Measurements from ENCODE around the gene CX3CR1.
"Not testable (repeated sequence)": the region's sequence is repeated elsewhere in the genome, so short reads cannot be mapped to it uniquely, and the experiment has no call there.

CX3CR1 gene

DNA sequence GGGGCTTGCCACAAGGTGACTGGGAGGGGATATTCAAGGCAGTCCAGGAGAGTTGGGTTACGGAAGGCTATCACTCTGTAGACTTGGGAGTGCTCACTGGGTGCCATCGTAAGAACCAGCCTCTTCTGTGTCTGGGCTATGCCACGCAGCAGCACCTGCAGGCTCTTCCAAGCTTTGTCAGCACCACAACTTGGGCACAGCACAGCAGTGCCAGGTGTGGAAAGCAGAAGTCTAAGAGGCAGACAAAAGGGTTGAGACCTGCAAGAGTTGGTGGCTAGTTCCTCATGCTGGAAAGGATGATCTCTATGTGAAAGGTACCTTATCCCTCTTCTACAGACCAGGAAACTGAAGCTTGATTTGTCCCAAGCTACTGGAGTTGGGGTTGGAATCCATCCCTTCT is 15.8 kb downstream of the CX3CR1 start:
- FAIRE-seq, result no peak

DNA sequence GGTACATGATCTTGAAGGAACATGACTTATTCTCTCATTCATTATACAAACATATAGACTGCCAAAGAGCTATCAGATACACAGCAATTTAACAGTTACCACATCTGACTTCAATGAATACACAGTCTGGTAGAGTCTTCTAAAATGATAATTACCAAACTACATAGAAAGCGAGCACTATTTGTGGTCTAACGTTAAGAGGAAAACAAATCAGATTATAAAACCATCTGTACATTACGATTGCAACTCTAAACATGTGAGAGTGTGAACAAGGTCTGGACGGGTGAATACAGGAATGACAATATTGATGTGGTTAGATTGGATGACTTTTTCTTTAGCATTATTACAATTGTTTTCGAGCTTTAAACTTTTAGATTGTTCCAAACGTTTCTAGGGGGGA is 16.3 kb downstream of the CX3CR1 start:
- no peak for FAIRE-seq

DNA sequence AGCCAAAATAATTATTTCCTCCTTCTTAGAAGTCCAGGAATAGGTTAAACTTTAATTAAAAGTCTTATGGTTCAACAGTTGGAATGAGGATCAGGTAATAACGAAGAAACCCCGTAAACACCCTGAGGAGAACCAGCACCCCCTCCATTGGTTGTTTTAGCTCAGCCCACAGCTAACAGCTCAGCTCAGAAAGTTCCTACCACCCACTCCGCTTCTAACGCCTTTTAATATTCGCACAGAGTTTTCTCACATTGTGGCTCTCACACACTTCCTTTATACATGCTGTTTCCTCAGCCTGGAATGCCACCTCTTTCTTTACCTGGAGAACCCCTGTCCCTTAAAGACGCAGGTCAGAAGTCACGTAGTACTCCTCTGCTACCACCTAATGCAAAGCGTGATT is 17.0 kb downstream of the CX3CR1 start:
- FAIRE-seq, result no peak

DNA sequence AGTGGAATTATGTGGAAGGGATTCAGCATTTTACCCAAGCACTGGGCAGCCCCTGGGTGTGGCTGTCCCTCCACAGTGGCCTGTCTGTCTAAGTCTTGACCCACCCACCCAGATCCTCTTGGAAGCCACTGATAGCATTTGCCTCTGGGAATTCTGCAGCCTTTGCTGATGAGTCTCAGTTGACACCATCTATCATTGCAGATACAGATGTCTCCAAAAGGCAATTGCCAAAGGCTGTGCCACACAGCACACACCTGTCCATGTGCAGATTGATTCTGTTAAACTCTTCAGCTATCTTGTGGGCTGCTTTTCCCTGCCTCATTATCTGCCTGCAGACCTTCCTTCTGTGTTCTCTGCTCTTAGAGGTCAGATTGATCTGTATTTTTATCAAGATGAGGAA is 18.1 kb downstream of the CX3CR1 start:
- FAIRE-seq, result no peak

DNA sequence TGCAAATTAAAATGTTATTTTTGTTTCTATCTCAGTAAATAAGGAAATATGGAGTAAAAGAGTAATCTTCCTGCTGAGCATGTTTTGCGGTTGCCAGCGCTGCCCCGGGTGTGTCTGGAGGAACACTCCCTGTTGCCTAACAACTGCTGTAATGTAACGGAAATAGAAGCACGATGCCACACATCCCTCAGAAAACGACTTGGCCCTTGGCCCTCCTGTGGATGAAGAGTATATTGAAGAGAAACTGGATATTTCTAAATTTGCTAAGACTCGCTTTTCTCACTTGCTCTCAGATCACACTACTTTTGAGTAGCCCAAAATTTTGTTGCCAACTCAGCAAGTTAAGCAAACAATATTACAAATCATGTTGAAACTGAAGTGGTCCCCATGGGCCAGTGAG is 18.9 kb downstream of the CX3CR1 start:
- FAIRE-seq, result peak; percentile 93

DNA sequence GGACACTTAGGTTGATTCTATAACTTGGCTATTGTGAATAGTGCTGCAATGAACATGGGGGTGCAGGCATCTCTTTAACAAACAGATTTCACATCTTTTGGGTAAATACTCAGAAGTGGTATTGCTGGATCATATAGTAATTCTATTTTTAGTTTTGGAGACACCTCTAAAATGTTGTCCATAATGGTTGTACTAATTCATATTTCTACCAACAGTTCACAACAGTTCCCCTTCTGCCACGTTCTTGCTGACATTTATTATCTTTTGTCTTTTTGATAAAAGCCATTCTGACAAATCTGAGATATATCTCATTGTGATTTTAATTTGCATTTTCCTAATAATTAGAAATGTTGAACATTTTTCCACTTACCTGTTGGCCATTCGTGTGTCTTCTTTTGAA is 19.5 kb downstream of the CX3CR1 start:
- FAIRE-seq, result no peak

DNA sequence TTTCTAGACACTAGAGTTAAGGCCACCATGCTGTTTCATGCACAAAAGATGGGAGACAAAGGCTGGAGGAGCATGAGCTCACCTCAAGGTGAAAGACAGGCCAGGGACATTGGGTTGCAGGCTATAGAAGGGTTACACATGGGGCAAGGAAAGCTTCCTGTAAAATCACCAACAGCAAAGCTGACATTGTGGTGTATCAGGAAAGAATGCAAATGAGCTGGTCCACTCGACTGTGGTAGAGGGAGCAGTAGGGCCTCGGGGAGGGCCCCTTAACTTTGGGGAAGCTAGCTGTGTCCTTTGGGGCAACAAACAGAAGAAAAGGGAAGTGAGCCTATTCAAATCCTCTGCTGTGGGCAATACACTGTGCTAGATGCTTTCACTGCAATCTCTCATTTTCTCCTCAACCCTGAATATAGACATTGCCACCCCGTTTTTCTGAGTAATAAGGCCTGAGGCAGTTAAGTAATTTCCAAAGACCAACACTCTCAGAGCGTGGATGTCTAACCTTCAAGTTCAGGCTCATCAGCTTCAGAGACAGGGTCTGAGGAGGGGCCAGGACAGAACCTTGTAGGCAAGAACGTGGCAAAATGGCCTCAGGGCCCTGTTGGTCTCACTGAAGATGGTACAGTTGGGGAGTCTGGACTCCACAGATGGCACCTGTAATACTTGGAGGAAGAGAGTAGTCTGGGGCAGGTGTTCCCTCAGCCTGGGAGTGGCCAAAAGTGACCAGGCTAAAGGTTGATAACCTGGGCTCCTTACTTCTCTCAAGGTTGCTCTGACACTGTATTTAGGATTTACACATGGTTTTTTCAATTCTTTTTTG is 24.1 kb downstream of the CX3CR1 start:
- no peak for FAIRE-seq

DNA sequence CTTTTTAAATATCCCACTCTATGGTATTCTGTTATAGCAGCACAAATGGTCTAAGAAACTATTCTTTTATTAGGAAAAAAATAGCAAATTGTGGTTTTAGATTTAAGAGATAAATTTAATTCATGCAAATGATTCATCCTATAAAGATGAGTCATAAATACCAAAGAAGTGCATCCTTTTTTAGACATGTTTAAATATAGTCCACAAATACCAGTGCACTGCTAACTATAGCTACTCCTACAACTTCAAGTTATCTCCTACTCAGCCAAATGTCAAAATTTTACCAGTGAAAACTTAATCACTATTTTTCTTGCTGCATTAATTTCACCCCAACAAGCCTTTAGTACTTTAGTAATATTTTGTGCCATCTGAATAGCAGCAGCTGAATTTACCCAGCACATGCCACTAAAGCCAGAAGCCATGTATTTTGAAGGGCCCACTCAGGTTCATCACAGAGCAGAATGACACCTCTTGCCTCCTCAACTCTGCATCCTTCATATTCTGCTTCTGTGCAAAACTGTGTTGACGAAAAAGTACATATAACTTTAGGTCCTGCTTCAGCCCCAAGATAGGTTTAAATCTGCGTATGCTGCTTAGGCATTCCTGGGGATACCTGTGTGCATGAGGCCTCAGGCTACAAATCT is 24.9 kb downstream of the CX3CR1 start:
- FAIRE-seq, result no peak

DNA sequence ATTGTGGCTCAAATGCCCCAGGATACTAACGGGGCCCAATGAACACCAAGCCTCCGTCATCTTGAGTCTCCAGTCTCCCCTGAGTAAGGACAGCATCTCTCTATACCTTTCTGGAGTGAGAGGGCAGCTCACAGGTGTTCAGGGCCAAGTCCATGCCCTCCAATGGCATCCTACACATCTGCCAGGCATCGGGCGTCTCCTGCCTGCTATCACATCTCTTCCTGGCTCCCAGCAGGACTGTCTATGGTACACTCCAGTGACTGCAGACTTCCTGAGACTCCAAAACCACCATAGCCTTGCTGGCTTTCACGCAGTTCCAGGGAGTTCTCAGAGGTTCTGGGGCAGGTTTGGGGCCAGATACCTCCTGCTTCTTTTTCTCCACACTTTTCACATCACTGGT is 28.3 kb downstream of the CX3CR1 start:
- no peak for FAIRE-seq

DNA sequence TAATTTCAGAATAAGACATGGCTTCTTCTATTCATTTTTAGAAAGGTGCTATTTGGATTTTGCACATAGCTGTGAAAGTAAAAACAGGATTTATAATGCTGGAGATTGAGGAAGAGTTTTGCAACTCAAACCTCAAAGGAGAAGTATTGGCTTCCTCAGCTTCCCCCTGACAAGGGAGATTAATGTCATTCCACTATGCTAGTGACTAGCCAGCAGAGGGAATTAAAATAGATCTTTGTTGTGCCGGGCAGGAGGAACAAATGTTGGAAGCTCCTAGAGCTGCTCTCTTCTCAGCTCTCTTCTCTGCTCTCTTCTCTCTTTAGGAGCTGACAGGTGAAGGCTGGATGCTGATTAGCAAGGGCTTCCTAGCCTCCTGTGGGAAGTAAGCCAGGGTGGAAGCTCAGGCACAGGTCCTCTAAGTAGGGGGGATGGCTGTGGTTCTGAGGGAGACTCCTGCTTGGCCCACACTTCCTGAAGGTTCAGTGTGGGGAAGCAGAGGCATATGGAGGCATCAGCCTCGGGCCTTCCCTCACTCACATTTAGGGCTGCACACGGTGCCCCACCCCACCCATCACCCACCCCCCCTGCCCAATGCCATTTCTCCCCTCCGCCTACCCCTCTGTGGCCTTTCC is 29.6 kb downstream of the CX3CR1 start:
- no peak for FAIRE-seq

DNA sequence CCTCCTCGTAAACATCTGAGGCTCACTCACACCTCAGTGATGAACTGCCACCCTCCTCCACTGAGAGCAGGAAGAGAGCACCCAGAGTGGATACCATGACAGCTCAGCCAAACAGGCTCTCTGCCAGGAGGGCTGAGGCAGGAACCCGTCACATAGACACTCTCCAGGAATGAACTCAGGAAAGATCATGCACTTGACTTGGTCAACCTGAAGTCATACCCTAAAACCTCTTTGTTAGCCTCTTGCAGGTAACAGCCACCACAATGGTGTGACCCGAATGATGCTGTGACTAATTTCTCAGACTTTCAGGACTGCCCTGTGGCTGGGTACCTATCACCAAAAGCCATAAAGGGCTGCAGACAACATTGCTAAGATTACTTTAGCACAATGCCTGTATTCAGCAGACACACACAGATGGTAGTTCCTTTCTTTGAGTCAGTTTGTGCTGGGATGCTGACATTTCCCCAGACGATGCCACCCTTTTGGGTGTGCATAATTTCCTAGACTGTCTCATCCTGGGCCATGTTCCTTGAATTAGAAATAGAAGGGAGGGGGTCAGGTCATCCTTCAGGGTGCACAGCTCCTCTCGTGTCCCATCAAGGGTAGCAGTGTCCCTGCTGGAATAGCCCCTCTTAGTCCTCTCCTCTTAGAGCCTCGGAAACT is 30.3 kb downstream of the CX3CR1 start:
- FAIRE-seq, result no peak

DNA sequence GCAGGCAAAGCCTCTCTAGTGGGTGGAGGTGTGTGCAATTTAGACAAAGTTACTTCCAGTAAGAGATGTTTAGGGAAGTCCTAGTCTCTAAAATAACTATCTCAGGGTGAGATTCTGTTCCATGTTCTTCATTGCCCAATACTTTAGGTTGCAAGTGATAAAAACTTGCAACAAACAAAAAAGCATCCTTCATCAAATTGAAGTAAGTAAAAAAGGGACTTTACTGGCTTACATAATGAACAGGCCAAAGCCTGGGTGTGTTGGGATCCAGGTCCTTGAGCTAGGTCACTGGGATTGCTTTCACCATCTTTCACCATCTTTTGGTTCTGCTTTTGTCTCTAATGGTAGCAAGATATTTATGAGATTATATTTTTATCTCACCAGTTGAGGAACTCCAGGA is 38.3 kb downstream of the CX3CR1 start:
- FAIRE-seq, result no peak

DNA sequence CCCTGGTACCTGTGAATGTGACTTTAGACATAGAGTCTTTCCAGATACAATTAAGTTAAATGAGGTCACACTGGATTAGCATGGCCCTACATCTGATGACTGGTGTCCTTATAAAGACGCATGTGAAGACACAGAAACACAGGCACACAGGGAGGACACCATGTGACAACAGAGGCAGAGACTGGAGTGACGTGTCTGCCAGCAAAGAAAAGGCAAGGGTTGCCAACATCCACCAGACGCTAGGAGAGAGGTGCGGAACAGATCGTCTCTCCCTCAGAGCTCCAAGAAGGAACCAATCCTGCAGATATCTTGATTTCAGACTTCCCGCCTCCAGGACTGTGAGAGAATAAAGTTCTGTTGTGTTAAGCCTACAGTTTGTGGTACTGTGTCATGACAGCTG is 42.8 kb downstream of the CX3CR1 start:
- no peak for FAIRE-seq

DNA sequence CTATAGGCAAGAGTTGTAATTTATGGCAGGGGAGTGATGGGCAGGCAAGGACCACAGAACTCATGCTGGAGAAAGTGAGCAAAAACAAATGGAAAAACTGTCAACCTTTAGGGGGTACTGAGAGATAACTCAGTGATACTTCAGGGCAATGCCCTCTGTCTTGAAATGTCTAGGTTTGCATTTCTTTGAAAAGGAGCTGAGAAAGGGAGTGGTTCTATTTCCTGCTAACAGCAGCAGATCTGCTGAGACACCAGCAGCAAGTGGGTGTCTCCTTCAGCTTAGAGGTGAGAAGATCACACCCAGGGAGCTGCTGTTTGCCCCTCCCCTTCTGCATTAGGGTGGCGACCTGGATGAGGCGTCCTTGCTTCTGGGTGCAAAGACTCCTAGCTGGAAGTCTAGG is 45.2 kb downstream of the CX3CR1 start:
- no peak for FAIRE-seq

DNA sequence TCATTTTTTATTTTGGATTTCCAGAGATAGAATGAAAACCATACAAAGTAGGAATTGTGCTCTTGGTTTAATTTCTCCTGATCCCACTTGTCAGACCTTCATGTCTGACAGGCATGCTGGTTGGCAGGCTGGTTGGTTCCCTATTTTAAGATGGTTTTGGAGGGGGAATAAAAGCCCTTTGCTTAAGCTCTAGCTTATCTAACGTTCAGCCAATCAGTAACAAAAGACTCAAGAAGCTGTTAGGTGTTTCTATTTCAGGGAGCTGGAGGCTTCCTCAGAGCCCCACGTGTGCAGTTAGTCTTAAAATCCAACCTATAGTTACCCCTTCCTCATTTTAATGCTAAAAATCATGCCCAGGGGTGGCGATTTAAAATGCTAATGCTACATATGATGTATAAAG is 47.0 kb downstream of the CX3CR1 start:
- FAIRE-seq, result no peak

DNA sequence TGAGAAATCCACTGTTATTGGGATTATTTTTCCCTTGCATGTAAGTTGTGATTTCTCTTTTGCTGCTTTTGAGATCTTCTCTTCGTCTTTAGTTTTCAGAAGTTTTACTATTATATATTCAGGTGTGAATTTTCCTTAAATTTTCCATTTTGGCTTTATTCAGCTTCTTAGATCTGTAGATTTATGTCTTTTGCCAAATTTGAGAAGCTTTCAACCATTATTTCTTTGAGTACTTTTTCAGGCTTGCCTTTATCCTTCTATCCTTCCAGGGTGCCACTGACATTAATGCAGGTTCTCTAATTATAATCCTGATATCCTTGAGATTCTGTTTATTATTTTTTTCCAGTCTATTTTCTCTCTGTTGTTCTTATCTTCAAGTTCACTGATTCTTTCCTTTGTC is 49.4 kb downstream of the CX3CR1 start:
- no peak for FAIRE-seq

DNA sequence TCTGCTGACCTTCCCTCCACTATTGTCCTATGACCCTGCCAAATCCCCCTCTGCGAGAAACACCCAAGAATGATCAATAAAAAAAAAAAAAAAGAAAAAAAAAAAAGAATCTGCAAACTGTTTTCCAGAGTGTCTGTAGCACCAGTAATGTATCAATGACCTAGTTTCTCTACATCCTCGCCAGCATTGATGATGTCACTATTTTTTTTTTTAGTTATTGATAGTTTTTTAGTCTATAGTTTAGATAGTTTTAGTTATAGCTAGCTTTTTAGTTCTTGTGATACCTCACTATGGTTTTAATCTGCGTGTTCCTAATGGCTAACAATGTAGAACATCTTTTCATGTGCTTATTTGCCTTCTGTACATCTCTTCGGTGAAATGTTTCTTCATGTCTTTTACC is 51.3 kb downstream of the CX3CR1 start:
- no peak for FAIRE-seq

DNA sequence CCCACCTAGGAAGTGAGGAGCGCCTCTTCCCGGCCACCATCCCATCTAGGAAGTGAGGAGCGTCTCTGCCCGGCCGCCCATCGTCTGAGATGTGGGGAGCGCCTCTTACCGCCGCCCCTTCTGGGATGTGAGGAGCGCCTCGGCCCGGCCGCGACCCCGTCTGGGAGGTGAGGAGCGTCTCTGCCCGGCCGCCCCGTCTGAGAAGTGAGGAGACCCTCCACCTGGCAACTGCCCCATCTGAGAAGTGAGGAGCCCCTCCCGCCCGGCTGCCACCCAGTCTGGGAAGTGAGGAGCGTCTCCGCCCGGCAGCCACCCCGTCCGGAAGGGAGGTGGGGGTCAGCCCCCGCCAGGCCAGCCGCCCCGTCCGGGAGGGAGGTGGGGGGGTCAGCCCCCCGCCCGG is 52.2 kb downstream of the CX3CR1 start:
- not testable (repeated sequence) for FAIRE-seq

DNA sequence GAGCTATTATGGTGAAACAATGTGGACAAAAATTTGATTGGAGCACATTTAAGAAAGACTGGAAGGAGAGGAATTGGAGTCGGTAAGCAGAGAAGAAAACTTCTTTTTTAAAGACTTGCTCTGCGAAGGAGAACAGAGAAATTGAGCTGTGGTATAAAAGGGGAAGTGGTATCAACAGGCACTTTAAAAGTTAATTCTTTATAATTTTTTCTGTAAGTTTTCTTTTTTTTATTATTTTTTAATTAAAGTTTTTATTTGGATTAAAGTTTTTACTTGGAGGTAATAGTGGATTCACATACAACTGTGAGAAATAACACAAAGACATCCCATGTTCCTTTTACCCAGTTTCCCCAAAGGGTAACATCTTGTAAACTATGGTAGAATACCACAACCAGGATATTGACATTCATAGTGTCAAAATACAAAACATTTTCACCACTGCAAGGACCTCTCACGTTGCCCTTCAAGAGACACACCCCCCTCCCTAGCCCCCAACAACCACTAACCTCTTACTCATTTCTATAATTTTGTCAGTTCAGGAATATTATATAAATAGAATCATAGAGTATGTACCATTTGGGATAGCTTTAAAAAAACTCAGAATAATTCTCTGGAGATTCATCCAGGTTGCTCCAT is 53.6 kb downstream of the CX3CR1 start:
- FAIRE-seq, result no peak

DNA sequence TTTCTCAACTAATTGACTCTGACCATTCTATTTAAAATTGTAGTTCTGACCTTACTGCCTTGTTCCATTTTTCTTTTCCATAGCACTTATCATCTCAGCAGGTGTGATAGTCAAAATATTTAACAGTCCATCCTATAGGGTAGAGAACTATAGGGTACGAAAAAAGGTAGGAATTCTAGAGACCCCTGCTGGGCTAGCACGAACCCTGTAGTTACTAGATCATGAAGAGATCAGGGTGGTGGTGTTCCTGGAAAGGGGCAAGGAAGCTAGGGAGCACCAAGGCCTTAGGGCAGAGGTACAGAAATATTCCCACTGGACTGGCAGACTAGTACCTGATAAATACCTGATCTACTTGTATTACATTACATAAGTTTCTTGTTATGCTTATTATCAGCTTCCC is 55.5 kb downstream of the CX3CR1 start:
- no peak for FAIRE-seq

DNA sequence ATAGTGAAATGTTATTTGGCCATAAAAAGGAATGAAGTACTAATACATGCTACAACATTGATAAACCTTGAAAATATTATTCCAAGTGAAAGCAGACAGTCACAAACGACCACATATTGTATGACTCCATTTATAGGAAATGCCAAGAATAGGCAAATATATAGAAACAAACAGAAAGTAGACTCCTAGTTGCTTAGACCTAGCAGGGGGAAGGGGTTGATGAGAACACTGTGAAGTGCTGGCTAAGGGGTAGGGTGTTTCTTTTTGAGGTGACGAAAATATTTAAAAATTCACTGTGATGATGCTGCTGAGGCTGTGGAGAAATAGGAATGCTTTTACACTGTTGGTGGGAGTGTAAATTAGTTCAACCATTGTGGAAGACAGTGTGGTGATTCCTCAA is 56.9 kb downstream of the CX3CR1 start:
- no peak for FAIRE-seq

DNA sequence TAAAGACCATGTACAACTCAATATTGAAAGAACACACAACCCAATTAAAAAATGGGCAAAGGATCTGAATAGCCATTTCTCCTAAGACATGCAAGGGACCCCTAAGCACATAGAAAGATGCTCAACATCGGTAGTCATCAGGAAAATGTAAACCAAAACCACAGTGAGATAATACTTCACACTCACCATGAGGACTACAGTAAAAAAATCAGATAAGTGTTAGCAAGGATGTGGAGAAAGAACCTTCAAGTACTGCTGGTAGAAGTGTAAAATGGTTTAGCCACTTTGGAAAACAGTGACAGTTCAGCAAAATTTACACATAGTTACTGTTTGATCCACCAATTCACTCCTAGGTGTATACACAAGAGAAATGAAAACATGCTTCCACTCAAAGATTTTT is 57.4 kb downstream of the CX3CR1 start:
- no peak for FAIRE-seq

DNA sequence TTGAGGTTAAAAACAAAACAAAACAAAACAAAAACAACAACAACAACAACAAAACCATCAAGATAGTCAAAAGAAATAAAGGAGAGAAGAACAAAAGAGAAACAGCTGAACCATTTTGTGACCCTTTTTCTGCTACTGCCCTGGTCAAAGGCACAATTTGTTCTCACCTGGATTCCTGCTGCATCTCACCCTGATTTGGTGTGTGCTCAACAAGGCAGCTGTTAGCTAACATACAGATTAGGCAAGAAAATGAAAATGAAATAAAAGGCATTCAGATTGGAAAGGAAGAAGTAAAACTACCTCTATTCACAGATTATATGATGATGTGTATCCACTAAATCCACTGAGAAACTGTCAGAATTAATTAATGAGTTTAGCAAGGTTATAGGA is 58.7 kb downstream of the CX3CR1 start:
- no peak for FAIRE-seq
